Small intestine (tissue), 7 donors: ENCODE measurements around the gene TPGS2. TPM values are rescaled to one million over a fixed set of nuclear protein-coding genes. Genes with fewer than 3 reads are reported as not detected.

Source experiments
- DNase-seq, 2 donors: peaks; one replicate each; pipeline versions ENCODE4 v3.0.0 to v3.0.0-alpha.2; 2013
- FAIRE-seq: peaks from 2 replicates; lab custom pipeline; 2012; peaks lifted over from hg19 to GRCh38; lab: Jason Lieb, UNC
- H3K27ac ChIP-seq, 3 donors: one replicate each; pipeline ENCODE4 v1.5.1; 2013; ENCODE audit warnings: low read length in 2 of 3, mild to moderate bottlenecking in 2 of 3, control low read depth in 1 of 3, inconsistent platforms in 1 of 3, low read depth in 1 of 3, moderate library complexity in 1 of 3
- H3K27me3 ChIP-seq, 3 donors: one replicate each; pipeline ENCODE4 v1.6.1; 2013; ENCODE audit warnings: low read length in 3 of 3, inconsistent platforms in 1 of 3; ENCODE audit not compliant: control insufficient read depth in 3 of 3, insufficient read depth in 3 of 3
- H3K36me3 ChIP-seq, 3 donors: one replicate each; pipeline ENCODE4 v1.6.1; 2013; ENCODE audit warnings: low read length in 3 of 3, inconsistent platforms in 1 of 3, low read depth in 1 of 3, mild to moderate bottlenecking in 1 of 3, moderate library complexity in 1 of 3; ENCODE audit not compliant: control insufficient read depth in 3 of 3, insufficient read depth in 2 of 3
- H3K4me1 ChIP-seq, 3 donors: one replicate each; pipeline ENCODE4 v1.6.1; 2013; ENCODE audit warnings: low read length in 2 of 3, inconsistent platforms in 1 of 3, low read depth in 1 of 3, mild to moderate bottlenecking in 1 of 3, moderate library complexity in 1 of 3; ENCODE audit not compliant: control insufficient read depth in 3 of 3, insufficient read depth in 2 of 3
- H3K4me3 ChIP-seq, 3 donors: one replicate each; pipeline ENCODE4 v1.5.1; 2013; ENCODE audit warnings: low read length in 3 of 3, control low read depth in 1 of 3, inconsistent platforms in 1 of 3, low read depth in 1 of 3, mild to moderate bottlenecking in 1 of 3, moderate library complexity in 1 of 3
- H3K9me3 ChIP-seq, 2 donors: one replicate each; pipeline ENCODE4 v1.6.1; 2013; ENCODE audit warnings: low read depth in 1 of 2, low read length in 1 of 2; ENCODE audit not compliant: control insufficient read depth in 2 of 2, insufficient read depth in 1 of 2
- WGBS, 3 donors: extraction: QIAGEN DNeasy Blood & Tissue Kit; methylation state at CpG; one replicate each; pipeline ENCODE4 v1.1.7; 2013; 5-methylcytosine and 5-hydroxymethylcytosine counted together
- polyA plus RNA-seq, 4 donors: library from polyadenylated mRNA; stranded (reverse) in 3 of 4; unstranded in 1 of 4; fragments of 200-250 nt in 3 of 4; fragments of 120-200 nt in 1 of 4; gene quantifications; one replicate each; pipeline versions ENCODE4 v1.2.1 to v1.2.3, GENCODE V29; 2013
- donor health status: healthy with polysubstance abuse.
- donor health status: control.
- donor health status: control.
- donor health status: Bipolar disorder and iron deficiency.
- donor health status: healthy.

Gene TPGS2
- polyA plus RNA-seq, 4 donors: 31.8 to 66.2 (median 47.3) TPM

- H3K4me1 ChIP-seq: peaks cover 0 to 3% (median 0%) of the 10 kb centered on the region in 3 donors
- DNase-seq (no peak), FAIRE-seq (no peak)
- no peaks in the 10 kb centered on the region for H3K9me3 ChIP-seq
- H3K27ac ChIP-seq: no peak overlapping the region
- 77 to 85% (median 81%) methylated on average over 10 of the region's 10 CpGs for WGBS, 3 donors
- H3K36me3 ChIP-seq: no peaks in the 10 kb centered on the region
- H3K27me3 ChIP-seq: no peaks in the 10 kb centered on the region
- H3K4me3 ChIP-seq: no peak overlapping the region
Observed at GRCh38 chr18:36758623-36759022, 70.2 kb downstream of the TPGS2 start.

- Histone ChIP-seq H3K4me1 (peaks cover 0 to 3% (median 0%) of the 10 kb centered on the region in 3 donors), H3K27ac (no peak overlapping the region), H3K27me3 (no peaks in the 10 kb centered on the region), H3K36me3 (no peaks in the 10 kb centered on the region), H3K4me3 (no peak overlapping the region), H3K9me3 (no peaks in the 10 kb centered on the region)
- WGBS, 3 donors: 82 to 89% (median 86%) methylated on average over 3 of the region's 3 CpGs
- DNase-seq (no peak), FAIRE-seq (no peak)
Observed at GRCh38 chr18:36757991-36758390, 70.8 kb downstream of the TPGS2 start.

DNA sequence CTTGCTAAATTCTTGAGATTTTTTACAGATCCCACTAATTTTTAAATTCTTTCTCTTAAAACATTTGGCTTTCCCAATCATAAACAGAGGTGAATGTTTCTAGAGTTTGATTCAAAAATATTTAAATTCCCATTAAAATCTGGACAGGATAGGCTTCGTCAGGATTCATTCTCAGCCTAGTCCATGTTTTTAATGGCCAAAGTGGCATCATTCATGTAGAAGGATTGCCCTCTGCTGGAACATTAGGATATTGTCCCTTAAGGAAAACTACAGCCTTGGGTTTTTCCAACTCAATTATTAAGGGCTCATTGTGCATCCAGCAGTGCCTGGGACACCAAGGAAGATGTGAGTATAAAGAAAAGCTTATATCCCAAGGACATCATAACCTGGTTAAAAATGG is 71.7 kb downstream of the TPGS2 start:
- peak; percentile 45 to 48 for DNase-seq

GRCh38 chr18:36756242-36756641 is 72.6 kb downstream of the TPGS2 start:
- FAIRE-seq (no peak), DNase-seq (peak in 1 of 2 donors; percentile 14)
- Histone ChIP-seq H3K27ac (no peak overlapping the region), H3K27me3 (no peaks in the 10 kb centered on the region), H3K4me3 (no peak overlapping the region), H3K9me3 (no peaks in the 10 kb centered on the region), H3K36me3 (no peaks in the 10 kb centered on the region), H3K4me1 (peaks cover 0 to 3% (median 0%) of the 10 kb centered on the region in 3 donors)
- 36 to 58% (median 37%) methylated on average over 4 of the region's 4 CpGs for WGBS, 3 donors

More for the DNA sequence above, 71.7 kb downstream of the TPGS2 start:
- no peaks in the 10 kb centered on the region for H3K27me3 ChIP-seq
- no peaks in the 10 kb centered on the region for H3K9me3 ChIP-seq
- H3K4me1 ChIP-seq: peaks cover 0 to 3% (median 0%) of the 10 kb centered on the region in 3 donors
- H3K27ac ChIP-seq: no peak overlapping the region
- WGBS, 3 donors: 3 to 9% (median 6%) methylated on average over 1 of the region's 1 CpG
- no peaks in the 10 kb centered on the region for H3K36me3 ChIP-seq
- H3K4me3 ChIP-seq: no peak overlapping the region
- FAIRE-seq: peak; percentile 15

DNA sequence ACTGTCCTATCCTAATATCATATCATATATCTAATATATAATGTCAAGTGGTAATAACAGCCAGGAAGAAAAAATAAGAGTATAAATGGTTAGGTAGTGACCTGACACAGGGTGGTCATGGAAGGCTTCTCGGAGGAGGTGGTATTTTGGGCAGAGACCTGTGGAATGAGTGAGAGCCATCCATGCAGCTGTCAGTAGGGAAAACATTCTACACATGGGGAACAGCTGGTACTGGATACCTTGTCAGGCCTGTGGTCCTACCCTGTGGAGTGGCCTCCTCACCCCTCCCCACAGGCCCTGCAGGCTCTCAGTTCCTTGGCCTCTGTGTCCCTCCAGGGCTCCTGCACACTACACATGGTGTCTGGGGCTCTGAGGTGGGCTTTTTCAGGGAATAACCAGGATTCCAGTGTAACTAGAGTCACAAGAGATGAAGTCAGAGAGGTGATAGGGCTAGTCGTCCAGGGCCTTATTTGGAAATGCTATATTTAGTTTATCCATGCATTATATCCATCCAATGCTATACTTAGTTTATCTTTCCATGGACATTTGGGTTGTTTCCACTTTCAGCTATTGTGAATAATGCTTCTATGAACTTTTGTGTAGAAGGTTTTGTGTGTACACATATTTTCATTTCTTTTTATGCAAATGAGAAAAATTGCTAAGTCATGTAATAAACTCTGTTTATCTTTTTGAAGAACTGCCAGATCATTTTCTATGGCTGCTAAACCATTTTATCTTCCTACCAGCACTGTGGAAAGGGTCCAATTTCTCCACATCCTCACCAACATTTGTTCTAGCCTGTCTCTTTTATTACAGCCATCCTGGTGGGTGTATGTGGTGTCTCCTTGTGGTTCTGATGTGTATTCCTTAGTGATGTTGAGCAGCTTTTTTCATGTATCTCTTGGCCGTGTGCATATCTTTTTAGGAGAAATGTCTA is 75.6 kb downstream of the TPGS2 start:
- DNase-seq: no peak
- no peaks in the 10 kb centered on the region for H3K9me3 ChIP-seq
- 65 to 70% (median 65%) methylated on average over 3 of the region's 3 CpGs for WGBS, 3 donors
- no peaks in the 10 kb centered on the region for H3K27me3 ChIP-seq
- H3K4me1 ChIP-seq: no peaks in the 10 kb centered on the region
- H3K27ac ChIP-seq: no peak overlapping the region
- no peak for FAIRE-seq
- H3K36me3 ChIP-seq: no peaks in the 10 kb centered on the region
- H3K4me3 ChIP-seq: no peak overlapping the region

GRCh38 chr18:36745219-36745975 is 83.4 kb downstream of the TPGS2 start:
- Histone ChIP-seq H3K4me1 (no peaks in the 10 kb centered on the region), H3K4me3 (no peak overlapping the region), H3K27ac (no peak overlapping the region), H3K9me3 (no peaks in the 10 kb centered on the region), H3K27me3 (peaks cover 0 to 5% (median 0%) of the 10 kb centered on the region in 3 donors), H3K36me3 (peaks cover 0 to 3% (median 0%) of the 10 kb centered on the region in 3 donors)
- WGBS, 3 donors: 77 to 88% (median 80%) methylated on average over 22 to 25 of the region's 25 CpGs
- DNase-seq: no peak
- no peak for FAIRE-seq

DNA sequence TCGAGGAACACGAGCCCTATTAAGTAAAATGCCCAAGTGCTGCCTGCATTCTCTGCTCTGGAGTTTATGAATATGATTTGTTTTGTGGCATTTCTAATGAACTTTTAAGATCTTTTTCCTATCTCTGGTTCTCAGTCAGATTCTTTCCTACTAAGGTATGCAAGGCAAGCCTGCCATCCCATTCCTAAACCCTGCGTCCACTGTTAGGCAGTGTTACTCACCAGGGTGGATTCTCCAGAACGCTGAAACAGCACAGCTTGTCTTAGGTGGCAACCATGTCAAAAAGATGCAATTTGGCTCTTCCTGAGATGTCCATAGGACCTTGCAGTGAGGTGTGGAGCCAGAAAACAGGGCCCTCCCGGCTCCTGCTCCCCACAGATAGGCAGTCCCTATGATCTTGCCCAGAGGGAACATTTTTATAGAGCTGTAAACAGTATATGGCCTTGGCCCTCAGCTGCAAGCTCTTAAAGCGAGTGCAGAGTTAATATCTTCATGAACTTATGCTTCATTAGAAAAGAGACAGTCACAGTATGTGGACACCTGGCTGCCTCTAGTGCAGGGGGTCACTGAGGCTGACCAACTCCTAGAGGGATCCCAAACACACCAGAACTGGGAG is 84.4 kb downstream of the TPGS2 start:
- no peaks in the 10 kb centered on the region for H3K4me1 ChIP-seq
- H3K9me3 ChIP-seq: no peaks in the 10 kb centered on the region
- DNase-seq (no peak), FAIRE-seq (no peak)
- 70 to 81% (median 74%) methylated on average over 6 of the region's 6 CpGs for WGBS, 3 donors
- H3K27ac ChIP-seq: no peak overlapping the region
- no peak overlapping the region for H3K4me3 ChIP-seq
- H3K27me3 ChIP-seq: peaks cover 0 to 5% (median 0%) of the 10 kb centered on the region in 3 donors
- peaks cover 0 to 3% (median 0%) of the 10 kb centered on the region in 3 donors for H3K36me3 ChIP-seq
